CD1c-positive myeloid dendritic cell (primary cell): Measurements from ENCODE around the gene CADM2.
"Not testable (repeated sequence)": the region's sequence is repeated elsewhere in the genome, so short reads cannot be mapped to it uniquely, and the experiment has no call there.

Source experiments
- DNase-seq: peaks from one replicate; pipeline ENCODE4 v3.0.0-alpha.2; 2016; ENCODE audit errors: extremely low spot score

Gene CADM2

DNA sequence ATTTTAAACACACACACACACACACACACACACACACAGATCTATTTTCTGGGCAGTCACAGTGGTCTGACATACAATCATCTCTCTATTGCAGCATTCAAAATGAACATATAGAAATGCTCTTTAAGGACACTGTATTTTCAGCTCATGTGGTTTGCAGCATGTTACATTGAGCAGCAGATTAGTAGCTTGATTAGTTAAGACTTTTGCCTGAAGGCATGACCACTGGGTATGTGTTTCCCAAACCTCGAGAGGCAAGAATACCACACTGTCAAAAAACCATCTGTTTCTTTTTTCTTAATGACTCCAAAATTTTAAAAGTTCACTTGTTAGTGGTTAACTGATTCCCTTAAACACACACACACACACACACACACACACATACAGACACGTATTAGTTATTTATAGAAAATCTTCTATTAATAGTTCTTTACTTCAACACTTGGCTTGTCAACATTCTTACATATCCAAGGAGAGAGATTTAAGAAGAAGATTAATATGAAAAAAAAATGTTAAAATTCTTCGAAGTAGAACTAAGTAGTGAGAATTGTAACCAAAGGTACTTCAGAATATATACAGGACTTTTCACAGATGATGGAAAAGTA is 518.2 kb downstream of the CADM2 start:
- no peak for DNase-seq

- DNase-seq = no peak
Observed at GRCh38 chr3:85481411-85482212, 522.8 kb downstream of the CADM2 start.

DNA sequence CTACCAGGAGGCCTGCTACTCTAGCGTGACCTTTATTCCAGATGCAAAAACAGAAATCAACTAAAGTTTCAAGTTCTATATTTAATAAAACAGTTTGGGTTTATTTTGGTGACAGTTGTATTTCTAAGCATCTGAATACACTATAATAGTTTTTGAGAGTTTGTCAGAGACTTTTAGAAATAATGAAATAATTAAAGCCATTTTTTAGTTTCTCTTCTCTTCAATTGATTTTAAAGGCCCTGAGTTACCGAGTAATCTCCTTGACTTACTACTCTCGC is 523.4 kb downstream of the CADM2 start:
- no peak for DNase-seq

- DNase-seq = no peak
Observed at GRCh38 chr3:85483986-85484385, 525.2 kb downstream of the CADM2 start.

DNA sequence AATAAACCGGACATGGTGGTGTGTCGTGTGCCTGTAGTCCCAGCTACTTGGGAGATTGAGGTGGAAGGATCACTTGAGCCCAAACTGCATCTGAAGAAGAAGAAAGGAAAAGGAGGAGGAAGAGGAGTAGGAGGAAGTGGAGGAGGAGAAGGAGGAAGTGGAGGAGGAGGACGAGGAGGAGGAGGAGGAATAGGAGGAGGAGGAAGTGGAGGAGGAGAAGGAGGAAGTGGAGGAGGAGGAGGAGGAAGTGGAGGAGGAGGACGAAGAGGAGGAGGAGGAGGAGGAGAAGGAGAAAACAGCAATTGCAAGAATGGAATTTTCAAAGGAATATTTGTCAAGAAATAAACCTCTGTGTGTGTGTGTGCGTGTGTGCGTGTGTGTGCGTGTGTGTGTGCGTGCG is 528.6 kb downstream of the CADM2 start:
- DNase-seq = no peak

GRCh38 chr3:85495602-85496001 is 536.8 kb downstream of the CADM2 start:
- DNase-seq = no peak

- no peak for DNase-seq
Observed at GRCh38 chr3:85498177-85498576, 539.4 kb downstream of the CADM2 start.

DNA sequence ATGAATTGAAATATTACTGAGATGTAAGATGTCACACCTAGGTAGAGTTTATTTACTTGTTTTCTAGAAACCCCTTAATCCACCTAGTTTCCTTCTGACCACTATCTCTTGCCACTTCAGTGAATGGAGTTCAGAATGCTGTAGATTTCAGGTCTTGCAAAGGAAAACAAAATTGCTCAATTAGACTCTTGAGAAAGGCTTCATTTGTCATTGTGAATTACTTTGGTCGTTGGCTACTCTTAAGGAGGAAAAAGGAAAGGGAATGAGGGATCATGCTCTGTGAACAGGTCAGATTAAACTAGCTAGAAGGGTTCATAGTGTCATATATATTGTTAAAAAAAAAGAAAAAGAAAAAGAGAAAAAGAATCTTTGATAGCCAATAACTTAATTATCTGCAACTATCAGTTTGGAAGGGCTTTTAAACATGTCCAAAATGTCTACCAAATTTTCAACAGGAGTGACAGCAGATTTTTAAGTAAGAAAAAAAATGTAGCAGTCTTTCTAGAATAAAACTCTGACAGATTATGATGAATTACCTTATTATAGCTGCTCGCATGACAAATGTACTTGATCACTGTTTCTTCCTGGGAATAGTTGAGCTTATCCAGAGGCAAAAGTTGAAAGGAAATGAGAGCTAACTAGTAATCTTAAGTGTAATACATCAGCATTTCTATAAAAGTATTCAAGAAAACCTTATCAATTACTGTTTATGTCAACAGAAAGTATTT is 543.5 kb downstream of the CADM2 start:
- DNase-seq = no peak

DNA sequence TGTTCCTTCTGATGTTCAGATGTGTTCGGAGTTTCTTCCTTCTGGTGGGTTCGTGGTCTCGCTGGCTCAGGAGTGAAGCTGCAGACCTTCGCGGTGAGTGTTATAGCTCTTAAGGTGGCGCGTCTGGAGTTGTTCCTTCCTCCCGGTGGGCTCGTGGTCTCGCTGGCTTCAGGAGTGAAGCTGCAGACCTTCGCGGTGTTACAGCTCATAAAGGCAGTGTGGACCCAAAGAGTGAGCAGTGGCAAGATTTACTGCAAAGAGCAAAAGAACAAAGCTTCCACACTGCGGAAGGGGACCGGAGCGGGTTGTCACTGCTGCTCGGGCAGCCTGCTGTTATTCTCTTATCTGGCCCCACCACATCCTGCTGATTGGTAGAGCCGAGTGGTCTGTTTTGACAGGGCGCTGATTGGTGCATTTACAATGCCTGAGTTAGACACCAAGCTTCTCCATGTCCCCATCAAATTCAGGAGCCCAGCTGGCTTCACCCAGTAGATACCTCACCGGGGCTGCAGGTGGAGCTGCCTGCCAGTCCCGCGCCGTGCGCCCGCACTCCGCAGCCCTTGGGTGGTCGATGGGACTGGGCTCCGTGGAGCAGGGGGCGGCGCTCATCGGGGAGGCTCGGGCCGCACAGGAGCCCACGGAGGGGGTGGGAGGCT is 545.5 kb downstream of the CADM2 start:
- DNase-seq = not testable (repeated sequence)

- DNase-seq = not testable (repeated sequence)
Observed at GRCh38 chr3:85504785-85505511, 546.2 kb downstream of the CADM2 start.

DNA sequence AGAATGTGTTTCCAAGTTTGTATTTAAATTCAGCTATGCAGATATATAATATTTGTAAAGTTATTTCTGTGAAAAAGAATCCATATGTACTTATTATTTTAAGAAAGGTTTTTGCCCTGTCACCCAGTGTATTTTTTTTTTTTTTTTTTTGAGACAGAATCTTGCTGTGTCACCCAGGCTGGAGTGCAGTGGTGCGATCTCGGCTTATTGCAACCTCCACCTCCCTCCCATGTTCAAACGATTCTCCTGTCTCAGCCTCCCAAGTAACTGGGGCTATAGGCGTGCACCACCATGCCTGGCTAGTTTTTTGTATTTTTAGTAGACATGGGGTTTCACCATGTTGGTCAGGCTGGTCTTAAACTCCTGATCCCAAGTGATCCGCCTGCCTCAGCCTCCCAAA is 548.3 kb downstream of the CADM2 start:
- not testable (repeated sequence) for DNase-seq

- DNase-seq = no peak
Observed at GRCh38 chr3:85508659-85509058, 549.9 kb downstream of the CADM2 start.

GRCh38 chr3:85516146-85516545 is 557.4 kb downstream of the CADM2 start:
- DNase-seq = no peak

DNA sequence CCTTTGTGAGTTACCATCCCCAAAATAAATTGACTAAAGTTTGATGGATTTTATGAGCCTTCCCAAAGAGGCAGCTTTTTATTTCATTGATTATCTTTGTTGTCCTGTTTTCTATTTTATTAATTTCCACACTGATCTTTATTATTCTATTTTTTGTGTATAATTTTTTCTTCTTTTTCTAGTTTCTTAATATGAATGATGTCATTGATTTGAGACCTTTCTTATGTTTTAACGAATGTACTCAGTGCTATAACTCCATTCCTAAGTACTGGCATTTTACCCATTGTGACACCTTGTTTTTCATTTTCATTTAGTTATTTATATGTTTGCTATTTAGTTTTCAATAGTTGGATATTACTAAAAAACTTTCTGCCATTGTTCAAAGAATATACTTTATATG is 565.3 kb downstream of the CADM2 start:
- DNase-seq = no peak

- no peak for DNase-seq
Observed at GRCh38 chr3:85525264-85525663, 566.5 kb downstream of the CADM2 start.

- DNase-seq = no peak
Observed at GRCh38 chr3:85533586-85533985, 574.8 kb downstream of the CADM2 start.

DNA sequence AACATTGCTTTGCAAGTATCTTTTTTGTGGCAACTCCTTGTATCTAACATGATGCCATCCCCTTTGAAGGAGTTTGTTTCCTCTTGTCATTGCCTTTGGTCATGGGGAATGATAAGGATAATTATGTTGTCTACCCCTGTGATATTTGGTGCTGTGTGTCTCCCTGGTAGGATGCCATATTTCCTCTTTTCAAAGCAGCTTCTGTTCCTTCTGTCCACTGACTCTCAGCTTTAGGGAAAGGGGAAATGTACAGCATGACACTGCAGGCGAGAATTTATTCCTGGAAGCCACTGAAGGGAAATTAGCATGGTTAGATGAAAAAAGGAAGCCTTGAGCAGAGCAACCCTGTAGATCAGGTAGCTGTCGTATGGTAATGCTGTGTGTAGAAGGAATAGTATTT is 576.7 kb downstream of the CADM2 start:
- DNase-seq = no peak

- DNase-seq = peak; percentile 34
Observed at GRCh38 chr3:85539232-85539631, 580.4 kb downstream of the CADM2 start.

DNA sequence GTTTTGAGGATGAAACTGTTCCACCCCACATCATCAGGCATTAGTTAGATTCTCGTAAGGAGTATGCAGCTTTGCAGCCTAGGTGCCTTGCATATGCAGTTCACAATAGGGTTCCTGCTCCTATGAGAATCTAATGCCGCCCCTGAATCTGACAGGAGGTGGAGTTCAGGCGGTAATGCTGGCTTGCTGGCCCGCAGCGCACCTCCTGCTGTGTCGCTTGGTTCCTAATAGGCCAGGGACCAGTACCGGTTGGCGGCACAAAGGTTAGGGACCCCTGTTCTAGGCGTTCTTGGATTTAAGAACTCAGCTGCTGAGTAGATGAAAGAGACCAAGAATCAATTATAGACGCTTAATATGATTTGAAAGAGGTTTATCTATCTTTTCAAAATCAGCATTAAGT is 595.4 kb downstream of the CADM2 start:
- no peak for DNase-seq

- no peak for DNase-seq
Observed at GRCh38 chr3:85560088-85560785, 601.4 kb downstream of the CADM2 start.

- peak; percentile 51 for DNase-seq
Observed at GRCh38 chr3:85567071-85567676, 608.4 kb downstream of the CADM2 start.
